Activated CD8-positive, alpha-beta memory T cell treated with anti-CD3 and anti-CD28 coated beads for 36 hours (primary cell): ENCODE data around the gene RASL10B. TPM values are rescaled to one million over a fixed set of nuclear protein-coding genes. Genes with fewer than 3 reads are reported as not detected.

Experiments used
- CTCF ChIA-PET: fragments of 350-600 bp; sonication (Branson Sonifier 250); formaldehyde crosslinking; loops from one replicate; lab custom pipeline; 2021; ENCODE audit warnings: antibody characterized with exemption; lab: Charles Lee
- POLR2A ChIA-PET: fragments of 350-600 bp; sonication (Branson Sonifier 250); formaldehyde crosslinking; loops from one replicate; lab custom pipeline; 2021; ENCODE audit warnings: antibody characterized with exemption; lab: Charles Lee
- total RNA-seq, 2 experiments: library from RNA; stranded (reverse); gene quantifications; one replicate each; pipeline ENCODE4 v1.2.3, GENCODE V29; 2021

The RASL10B gene
- total RNA-seq, 2 experiments from 2014 or later = 0.53 to 0.73 TPM

GRCh38 chr17:35736236-35736635, 4.8 kb downstream of the RASL10B start:
- ChIA-PET POLR2A (no interaction called here), CTCF (interaction anchor here (1.7 kb wide), 1 partner anchor 11 kb away, joined by 8 read pairs; no protein-coding TSS in a partner anchor)

GRCh38 chr17:35738519-35739133, 7.2 kb downstream of the RASL10B start:
- POLR2A ChIA-PET = no interaction called here
- CTCF ChIA-PET = interaction anchor here (0.7 to 2.9 kb wide), 3 partner anchors 9 to 26 kb away, joined by 3 to 13 read pairs (median 4); no protein-coding TSS in a partner anchor

GRCh38 chr17:35740216-35740615, 8.8 kb downstream of the RASL10B start:
- CTCF ChIA-PET = interaction anchor here (2.9 kb wide), 1 partner anchor 24 kb away, joined by 13 read pairs; no protein-coding TSS in a partner anchor
- POLR2A ChIA-PET = no interaction called here

GRCh38 chr17:35740997-35741931, 9.8 kb downstream of the RASL10B start:
- ChIA-PET CTCF (interaction anchor here (1.4 to 2.9 kb wide), 2 partner anchors 23 kb away, joined by 4 to 13 read pairs; no protein-coding TSS in a partner anchor), POLR2A (no interaction called here)

GRCh38 chr17:35742496-35742895, 11.1 kb downstream of the RASL10B start:
- POLR2A ChIA-PET = no interaction called here
- CTCF ChIA-PET = interaction anchor here (1.4 kb wide), 1 partner anchor 21 kb away, joined by 4 read pairs; no protein-coding TSS in a partner anchor

- CTCF ChIA-PET = interaction anchor here (0.5 to 1.4 kb wide), 3 partner anchors 21 to 136 kb away, joined by 3 to 4 read pairs (median 3); no protein-coding TSS in a partner anchor
- POLR2A ChIA-PET = no interaction called here
These were observed 11.5 kb downstream of the RASL10B start for GRCh38 chr17:35742896-35743477.

- ChIA-PET CTCF (interaction anchor here (0.5 kb wide), 1 partner anchor 137 kb away, joined by 3 read pairs; no protein-coding TSS in a partner anchor), POLR2A (no interaction called here)
These were observed 12.3 kb downstream of the RASL10B start for GRCh38 chr17:35743626-35744328.

- POLR2A ChIA-PET = no interaction called here
- CTCF ChIA-PET = interaction anchor here (0.6 to 2.0 kb wide), 4 partner anchors 11 to 82 kb away, joined by 3 to 4 read pairs (median 4); no protein-coding TSS in a partner anchor
These were observed 13.4 kb downstream of the RASL10B start for GRCh38 chr17:35744830-35745229.

GRCh38 chr17:35745246-35745645, 13.8 kb downstream of the RASL10B start:
- CTCF ChIA-PET = interaction anchor here (1.1 to 2.0 kb wide), 3 partner anchors 12 to 60 kb away, joined by 3 to 4 read pairs (median 4); no protein-coding TSS in a partner anchor

GRCh38 chr17:35745749-35746320, 14.4 kb downstream of the RASL10B start:
- POLR2A ChIA-PET = no interaction called here
- CTCF ChIA-PET = interaction anchor here (1.3 to 2.0 kb wide), 2 partner anchors 18 to 60 kb away, joined by 4 read pairs; no protein-coding TSS in a partner anchor

More at GRCh38 chr17:35745246-35745645, 13.8 kb downstream of the RASL10B start:
- POLR2A ChIA-PET = no interaction called here

- POLR2A ChIA-PET = interaction anchor here (0.5 kb wide), 1 partner anchor 57 kb away, joined by 4 read pairs; no protein-coding TSS in a partner anchor
These were observed 16.1 kb downstream of the RASL10B start for GRCh38 chr17:35747540-35748017.

GRCh38 chr17:35748341-35748841, 17.0 kb downstream of the RASL10B start:
- ChIA-PET POLR2A (no interaction called here), CTCF (interaction anchor here (0.6 to 3.1 kb wide), 15 partner anchors 8 to 578 kb away, joined by 3 to 20 read pairs (median 4); partner anchors contain the start of genes C17orf50 and RASL10B)

More at GRCh38 chr17:35747540-35748017, 16.1 kb downstream of the RASL10B start:
- CTCF ChIA-PET = interaction anchor here (0.6 to 3.1 kb wide), 26 partner anchors 9 to 1328 kb away, joined by 3 to 20 read pairs (median 4); partner anchors contain the start of genes C17orf50, RAD51D and RASL10B

- ChIA-PET CTCF (interaction anchor here (0.7 to 3.1 kb wide), 5 partner anchors 11 to 579 kb away, joined by 3 to 14 read pairs (median 4); no protein-coding TSS in a partner anchor), POLR2A (no interaction called here)
These were observed 17.5 kb downstream of the RASL10B start for GRCh38 chr17:35748979-35749378.

- CTCF ChIA-PET = interaction anchor here (1.2 to 3.1 kb wide), 6 partner anchors 10 to 82 kb away, joined by 3 to 14 read pairs (median 4); no protein-coding TSS in a partner anchor
- POLR2A ChIA-PET = no interaction called here
These were observed 18.3 kb downstream of the RASL10B start for GRCh38 chr17:35749560-35750412.

GRCh38 chr17:35750526-35751395, 19.3 kb downstream of the RASL10B start:
- CTCF ChIA-PET = interaction anchor here (1.2 to 1.3 kb wide), 2 partner anchors 13 to 58 kb away, joined by 3 read pairs; no protein-coding TSS in a partner anchor
- POLR2A ChIA-PET = no interaction called here
